Measurements from ENCODE around the gene ARFRP1.

Gene ARFRP1

GRCh38 chr20:63748934-63749270, 41.1 kb upstream of the ARFRP1 start:
- DNase-seq (ENCODE audit: low read depth in 1 of 2, low spot score in 1 of 2), result no peak
- H3K4me3 ChIP-seq (replicated peaks; ENCODE audit: insufficient read depth, low read length), result no peak overlapping the region
- no peak overlapping the region for H3K27ac ChIP-seq (replicated peaks)
- peaks cover 2% of the 10 kb centered on the region for H3K27me3 ChIP-seq (ENCODE audit: insufficient read depth, poor library complexity, severe bottlenecking)
- TF ChIP-seq CTCF (IDR thresholded peaks at IDR 0.05; ENCODE audit: insufficient read depth, low read length), result no peak
- no peak for TF ChIP-seq GABPA (IDR thresholded peaks at IDR 0.05; ENCODE audit: low read depth)
- TF ChIP-seq POLR2AphosphoS5 (IDR thresholded peaks at IDR 0.05; ENCODE audit: low read depth), result no peak
- TF ChIP-seq REST (IDR thresholded peaks at IDR 0.05; ENCODE audit: insufficient replicate concordance, low read depth), result no peak
- no peak for TF ChIP-seq SPI1 (IDR thresholded peaks at IDR 0.05; ENCODE audit: borderline replicate concordance, low read depth)

GRCh38 chr20:63748070-63748933, 40.5 kb upstream of the ARFRP1 start:
- no peak for TF ChIP-seq REST (IDR thresholded peaks at IDR 0.05; ENCODE audit: insufficient replicate concordance, low read depth)
- TF ChIP-seq GABPA (IDR thresholded peaks at IDR 0.05; ENCODE audit: low read depth), result no peak
- TF ChIP-seq SPI1 (IDR thresholded peaks at IDR 0.05; ENCODE audit: borderline replicate concordance, low read depth), result no peak
- TF ChIP-seq CTCF (IDR thresholded peaks at IDR 0.05; ENCODE audit: insufficient read depth, low read length), result no peak
- no peak for TF ChIP-seq POLR2AphosphoS5 (IDR thresholded peaks at IDR 0.05; ENCODE audit: low read depth)

GRCh38 chr20:63747622-63748069, 39.9 kb upstream of the ARFRP1 start:
- Histone ChIP-seq H3K27ac (replicated peaks) (no peak overlapping the region), H3K4me3 (replicated peaks; ENCODE audit: insufficient read depth, low read length) (no peak overlapping the region), H3K27me3 (ENCODE audit: insufficient read depth, poor library complexity, severe bottlenecking) (no peaks in the 10 kb centered on the region)
- no peak for TF ChIP-seq POLR2AphosphoS5 (IDR thresholded peaks at IDR 0.05; ENCODE audit: low read depth)
- TF ChIP-seq CTCF (IDR thresholded peaks at IDR 0.05; ENCODE audit: insufficient read depth, low read length), result no peak
- no peak for TF ChIP-seq SPI1 (IDR thresholded peaks at IDR 0.05; ENCODE audit: borderline replicate concordance, low read depth)
- no peak for TF ChIP-seq REST (IDR thresholded peaks at IDR 0.05; ENCODE audit: insufficient replicate concordance, low read depth)
- TF ChIP-seq GABPA (IDR thresholded peaks at IDR 0.05; ENCODE audit: low read depth), result no peak
- no peak for DNase-seq (ENCODE audit: low read depth in 1 of 2, low spot score in 1 of 2)

More at GRCh38 chr20:63748070-63748933, 40.5 kb upstream of the ARFRP1 start:
- H3K27me3 ChIP-seq (ENCODE audit: insufficient read depth, poor library complexity, severe bottlenecking), result no peaks in the 10 kb centered on the region
- no peak overlapping the region for H3K27ac ChIP-seq (replicated peaks)
- no peak overlapping the region for H3K4me3 ChIP-seq (replicated peaks; ENCODE audit: insufficient read depth, low read length)
- no peak for DNase-seq (ENCODE audit: low read depth in 1 of 2, low spot score in 1 of 2)

Data from HL-60 (cell line).